B cell (primary cell): ENCODE data around the gene SATB1. TPM values are rescaled to one million over a fixed set of nuclear protein-coding genes. Genes with fewer than 3 reads are reported as not detected.

Experiments used
- ATAC-seq: fragments of 200-7000 bp; cut with Tn5 transposase; one replicate; pipeline ENCODE4 v1.10.0; 2021; ENCODE audit warnings: low read depth, mild to moderate bottlenecking, moderate number of reproducible peaks, moderate library complexity
- CTCF ChIA-PET: fragments of 350-600 bp; sonication (Branson Sonifier 250); formaldehyde crosslinking; loops from one replicate; lab custom pipeline; 2021; ENCODE audit warnings: antibody characterized with exemption, inconsistent platforms; lab: Charles Lee
- POLR2A ChIA-PET: fragments of 350-600 bp; sonication (Branson Sonifier 250); formaldehyde crosslinking; loops from one replicate; lab custom pipeline; 2021; ENCODE audit warnings: antibody characterized with exemption; lab: Charles Lee
- DNase-seq: peaks from one replicate; pipeline ENCODE4 v3.0.0; 2013
- H2AFZ ChIP-seq: 2 replicates; pipeline ENCODE4 v1.6.1; 2012; ENCODE audit warnings: mild to moderate bottlenecking, low read depth, low read length; ENCODE audit not compliant: insufficient read depth, poor library complexity, severe bottlenecking
- H3K27ac ChIP-seq, 2 donors: 1 replicate in 1 of 2; 2 replicates in 1 of 2; pipeline ENCODE4 v1.5.1; 2012 to 2013; ENCODE audit warnings: low read length in 2 of 2, mild to moderate bottlenecking in 2 of 2, moderate library complexity in 1 of 2
- H3K27me3 ChIP-seq, 4 experiments: fragments of 200-600 bp in 1 of 4; sonication (generic) in 1 of 4; replicated peaks in 1 of 4; 1 replicate in 2 of 4; 2 replicates in 2 of 4; pipeline versions ENCODE4 v1.6.1 to v1.7.0; 2013 to 2016; ENCODE audit warnings: low read length in 3 of 4, mild to moderate bottlenecking in 2 of 4, mixed read lengths in 1 of 4, moderate library complexity in 1 of 4; ENCODE audit not compliant: insufficient read depth in 4 of 4, control insufficient read depth in 3 of 4; ENCODE audit errors: control extremely low read depth in 1 of 4
- H3K36me3 ChIP-seq, 2 experiments: replicated peaks in 1 of 2; 1 replicate in 1 of 2; 2 replicates in 1 of 2; pipeline versions ENCODE4 v1.6.1 to v1.7.1; 2013; ENCODE audit warnings: low read length in 1 of 2; ENCODE audit not compliant: insufficient read depth in 2 of 2, control insufficient read depth in 1 of 2; ENCODE audit errors: control extremely low read depth in 1 of 2, extremely low read depth in 1 of 2
- H3K4me1 ChIP-seq, 2 donors: fragments of 200-600 bp in 1 of 2; sonication (generic) in 1 of 2; 1 replicate in 1 of 2; 2 replicates in 1 of 2; pipeline versions ENCODE4 v1.5.1 to v1.6.1; 2013 to 2017; ENCODE audit warnings: low read length in 2 of 2; ENCODE audit not compliant: control insufficient read depth in 2 of 2, insufficient read depth in 2 of 2
- H3K4me2 ChIP-seq: replicated peaks from 2 replicates; pipeline ENCODE3; 2012; ENCODE audit warnings: mild to moderate bottlenecking, low read depth, low read length; ENCODE audit not compliant: poor library complexity, severe bottlenecking
- H3K4me3 ChIP-seq, 5 experiments: fragments of 200-600 bp in 1 of 5; sonication (generic) in 1 of 5; 1 replicate in 3 of 5; 2 replicates in 2 of 5; pipeline versions ENCODE4 v1.5.1 to v1.7.0; 2011 to 2016; ENCODE audit warnings: low read length in 4 of 5, mild to moderate bottlenecking in 4 of 5, low read depth in 2 of 5, control low read depth in 1 of 5, moderate library complexity in 1 of 5; ENCODE audit not compliant: insufficient read depth in 1 of 5; ENCODE audit errors: control extremely low read depth in 1 of 5, extremely low read depth in 1 of 5
- H3K79me2 ChIP-seq: fragments of 200-600 bp; sonication (generic); one replicate; pipeline ENCODE4 v1.6.0; 2016; ENCODE audit warnings: low read length; ENCODE audit not compliant: control insufficient read depth, insufficient read depth
- H3K9ac ChIP-seq: fragments of 200-600 bp; sonication (generic); 2 replicates; pipeline ENCODE4 v1.6.1; 2017; ENCODE audit warnings: mild to moderate bottlenecking, low read length, moderate library complexity
- H3K9me3 ChIP-seq, 3 donors: one replicate each; pipeline versions ENCODE4 v1.6.1 to v1.7.1; 2013; ENCODE audit warnings: low read length in 2 of 3; ENCODE audit not compliant: control insufficient read depth in 2 of 3, insufficient read depth in 1 of 3; ENCODE audit errors: control extremely low read depth in 1 of 3
- H4K20me1 ChIP-seq: 2 replicates; pipeline ENCODE4 v1.6.0; 2012; ENCODE audit warnings: mild to moderate bottlenecking, low read length; ENCODE audit not compliant: insufficient read depth, control insufficient read depth, poor library complexity, severe bottlenecking
- H3K27ac Mint-ChIP-seq: one replicate; pipeline ENCODE4 v1.8.0; 2021; ENCODE audit warnings: mixed read lengths
- H3K27me3 Mint-ChIP-seq: one replicate; pipeline ENCODE4 v1.8.0; 2021; ENCODE audit warnings: mixed read lengths
- H3K4me1 Mint-ChIP-seq: one replicate; pipeline ENCODE4 v1.8.0; 2021; ENCODE audit warnings: mixed read lengths
- H3K4me3 Mint-ChIP-seq: one replicate; pipeline ENCODE4 v1.8.0; 2021; ENCODE audit warnings: mixed read lengths
- H3K9me3 Mint-ChIP-seq: one replicate; pipeline ENCODE4 v1.8.0; 2022; ENCODE audit warnings: mixed read lengths; ENCODE audit not compliant: insufficient read depth
- EZH2 ChIP-seq: IDR thresholded peaks from 2 replicates; pipeline ENCODE4 v1.6.1; 2012; ENCODE audit warnings: borderline replicate concordance, low read depth, mild to moderate bottlenecking, moderate library complexity, low read length; ENCODE audit not compliant: insufficient read depth, poor library complexity, severe bottlenecking
- WGBS: methylation state at CpG from one replicate; pipeline ENCODE4 v1.1.5; 2013; ENCODE audit warnings: missing lambda C conversion rate; ENCODE audit not compliant: insufficient coverage; 5-methylcytosine and 5-hydroxymethylcytosine counted together
- intact Hi-C: fragments of 100-400 bp; cut with micrococcal nuclease; formaldehyde crosslinking; loops from one replicate; pipeline ENCODE4 v1.10.0; 2022
- polyA plus RNA-seq: library from polyadenylated mRNA; depleted of rRNA; stranded (reverse); fragments of >200 nt; gene quantifications from 2 replicates; pipeline ENCODE4 v1.2.3, GENCODE V29; 2012
- total RNA-seq, 2 donors: library from RNA; stranded (reverse); fragments of 120-200 nt in 1 of 2; gene quantifications; 1 replicate in 1 of 2; 2 replicates in 1 of 2; pipeline versions ENCODE4 v1.2.3 to v1.2.4, GENCODE V29; 2013 to 2022
- TF ChIP-seq, protein P1 (sequence below): fragments of 200-600 bp; IDR thresholded peaks from one replicate; pipeline ENCODE4 v1.8.0; 2022; ENCODE audit warnings: antibody characterized with exemption, mild to moderate bottlenecking

SATB1 gene
- total and polyA plus RNA-seq, 2 donors (not counting 1 experiment from before 2014, with no cell fraction given) = 42.3 to 66.5 TPM

DNA sequence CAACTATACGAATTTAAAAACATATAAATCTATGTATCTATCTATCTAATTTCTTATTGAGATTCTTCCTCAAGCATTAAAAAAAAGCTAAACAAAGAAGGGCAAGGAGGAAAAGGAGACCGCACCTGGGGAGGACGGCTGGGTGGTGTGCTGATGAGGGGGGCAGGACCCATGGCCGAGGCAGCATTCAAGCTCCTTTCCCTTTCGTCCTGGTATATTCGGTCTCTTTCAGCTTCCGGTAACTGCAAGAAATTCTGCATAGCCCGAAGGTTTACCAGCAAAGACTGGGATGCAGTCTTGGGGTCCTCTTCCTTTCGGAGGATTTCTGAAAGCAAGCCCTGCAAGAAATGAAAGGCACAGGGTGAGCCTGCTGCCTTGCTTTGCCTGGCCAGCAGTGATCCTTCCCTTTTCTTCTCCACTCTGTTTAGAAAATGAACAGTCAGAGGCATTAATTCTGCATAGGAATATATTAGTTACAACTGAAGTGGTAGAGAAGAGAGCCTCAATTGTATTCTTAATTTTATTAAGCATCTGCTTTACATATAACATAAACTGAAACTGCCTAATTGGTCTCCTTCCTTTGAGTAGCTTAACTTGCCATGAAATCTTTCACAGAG lies 38.8 kb downstream of the SATB1 start:
- no peak overlapping the region for H3K27ac Mint-ChIP-seq
- H3K4me3 Mint-ChIP-seq = no peak overlapping the region
- Histone ChIP-seq H3K36me3 (peaks cover 2 to 16% of the 10 kb centered on the region in 2 experiments), H3K27ac (no peak overlapping the region), H3K9ac (no peak overlapping the region), H3K4me3 (no peak overlapping the region), H3K9me3 (no peaks in the 10 kb centered on the region), H3K27me3 (no peaks in the 10 kb centered on the region), H3K79me2 (peaks cover 4% of the 10 kb centered on the region), H2AFZ (no peak overlapping the region), H3K4me1 (no peaks in the 10 kb centered on the region), H4K20me1 (no peaks in the 10 kb centered on the region), H3K4me2 (no peak overlapping the region)
- intact Hi-C loops = loop anchor here (5.0 kb wide), 1 partner anchor 1129 kb away; no protein-coding TSS in a partner anchor
- DNase-seq = no peak
- H3K27me3 Mint-ChIP-seq = no peaks in the 10 kb centered on the region
- POLR2A ChIA-PET = no interaction called here
- no peaks in the 10 kb centered on the region for H3K4me1 Mint-ChIP-seq
- TF ChIP-seq, protein P1, sequence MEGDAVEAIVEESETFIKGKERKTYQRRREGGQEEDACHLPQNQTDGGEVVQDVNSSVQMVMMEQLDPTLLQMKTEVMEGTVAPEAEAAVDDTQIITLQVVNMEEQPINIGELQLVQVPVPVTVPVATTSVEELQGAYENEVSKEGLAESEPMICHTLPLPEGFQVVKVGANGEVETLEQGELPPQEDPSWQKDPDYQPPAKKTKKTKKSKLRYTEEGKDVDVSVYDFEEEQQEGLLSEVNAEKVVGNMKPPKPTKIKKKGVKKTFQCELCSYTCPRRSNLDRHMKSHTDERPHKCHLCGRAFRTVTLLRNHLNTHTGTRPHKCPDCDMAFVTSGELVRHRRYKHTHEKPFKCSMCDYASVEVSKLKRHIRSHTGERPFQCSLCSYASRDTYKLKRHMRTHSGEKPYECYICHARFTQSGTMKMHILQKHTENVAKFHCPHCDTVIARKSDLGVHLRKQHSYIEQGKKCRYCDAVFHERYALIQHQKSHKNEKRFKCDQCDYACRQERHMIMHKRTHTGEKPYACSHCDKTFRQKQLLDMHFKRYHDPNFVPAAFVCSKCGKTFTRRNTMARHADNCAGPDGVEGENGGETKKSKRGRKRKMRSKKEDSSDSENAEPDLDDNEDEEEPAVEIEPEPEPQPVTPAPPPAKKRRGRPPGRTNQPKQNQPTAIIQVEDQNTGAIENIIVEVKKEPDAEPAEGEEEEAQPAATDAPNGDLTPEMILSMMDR = no peak
- TF ChIP-seq EZH2 = no peak
- H3K9me3 Mint-ChIP-seq = no peaks in the 10 kb centered on the region
- 97% methylated on average over 7 of the region's 9 CpGs for WGBS
- CTCF ChIA-PET = no interaction called here
- no peak for ATAC-seq

DNA sequence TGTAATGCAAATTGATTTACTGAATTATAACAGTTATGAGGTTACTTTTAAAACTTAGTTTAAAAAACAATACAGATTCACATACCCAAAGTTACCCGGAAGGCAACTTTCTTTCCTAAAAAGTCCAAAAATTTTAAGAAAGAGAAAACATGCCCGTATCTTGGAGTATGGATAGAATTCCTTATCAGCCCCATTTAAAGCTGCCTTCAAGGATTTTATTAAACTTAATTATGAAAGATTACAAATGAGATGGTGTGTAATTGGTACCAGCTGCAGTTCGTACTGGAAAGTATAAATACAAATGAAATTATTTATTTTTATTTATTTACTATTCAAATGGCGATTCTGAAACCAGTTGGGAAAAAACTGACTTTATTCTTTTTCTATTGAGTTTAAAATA lies 39.4 kb downstream of the SATB1 start:
- Histone ChIP-seq H3K4me3 (no peak overlapping the region), H4K20me1 (no peaks in the 10 kb centered on the region), H3K9me3 (no peaks in the 10 kb centered on the region), H3K4me1 (no peaks in the 10 kb centered on the region), H3K27me3 (no peaks in the 10 kb centered on the region), H2AFZ (no peak overlapping the region), H3K36me3 (peaks cover 4 to 16% of the 10 kb centered on the region in 2 experiments), H3K79me2 (peaks cover 4% of the 10 kb centered on the region), H3K9ac (no peak overlapping the region), H3K4me2 (no peak overlapping the region), H3K27ac (no peak overlapping the region)
- ChIA-PET CTCF (no interaction called here), POLR2A (no interaction called here)
- DNase-seq (no peak), ATAC-seq (no peak)
- no CpG with 5 or more reads among the region's 4 CpGs for WGBS
- TF ChIP-seq, protein P1 = no peak
- no peak for TF ChIP-seq EZH2
- intact Hi-C loops = loop anchor here (5.0 kb wide), 1 partner anchor 1128 kb away; no protein-coding TSS in a partner anchor
- no peaks in the 10 kb centered on the region for H3K4me1 Mint-ChIP-seq
- no peak overlapping the region for H3K4me3 Mint-ChIP-seq
- no peaks in the 10 kb centered on the region for H3K27me3 Mint-ChIP-seq
- no peak overlapping the region for H3K27ac Mint-ChIP-seq
- H3K9me3 Mint-ChIP-seq = no peaks in the 10 kb centered on the region
